NCI-H2196 (cell line): ENCODE data around the gene HPX.
"Not testable (repeated sequence)": the region's sequence is repeated elsewhere in the genome, so short reads cannot be mapped to it uniquely, and the experiment has no call there.

Experiments used
- DNase-seq: peaks from one replicate; lab custom pipeline; 2025; ENCODE audit not compliant: unreplicated experiment; lab: John Stamatoyannopoulos, UW

HPX gene

GRCh38 chr11:6393989-6394670 is 46.7 kb downstream of the HPX start:
- no peak for DNase-seq

- DNase-seq: not testable (repeated sequence)
These were observed 48.5 kb downstream of the HPX start for GRCh38 chr11:6392251-6392650.

DNA sequence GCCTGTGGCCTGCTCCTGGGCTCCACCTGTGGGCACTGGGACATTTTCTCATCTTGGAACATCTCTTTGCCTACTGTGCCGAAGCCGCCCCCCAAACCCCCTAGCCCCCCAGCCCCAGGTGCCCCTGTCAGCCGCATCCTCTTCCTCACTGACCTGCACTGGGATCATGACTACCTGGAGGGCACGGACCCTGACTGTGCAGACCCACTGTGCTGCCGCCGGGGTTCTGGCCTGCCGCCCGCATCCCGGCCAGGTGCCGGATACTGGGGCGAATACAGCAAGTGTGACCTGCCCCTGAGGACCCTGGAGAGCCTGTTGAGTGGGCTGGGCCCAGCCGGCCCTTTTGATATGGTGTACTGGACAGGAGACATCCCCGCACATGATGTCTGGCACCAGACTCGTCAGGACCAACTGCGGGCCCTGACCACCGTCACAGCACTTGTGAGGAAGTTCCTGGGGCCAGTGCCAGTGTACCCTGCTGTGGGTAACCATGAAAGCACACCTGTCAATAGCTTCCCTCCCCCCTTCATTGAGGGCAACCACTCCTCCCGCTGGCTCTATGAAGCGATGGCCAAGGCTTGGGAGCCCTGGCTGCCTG is 49.2 kb downstream of the HPX start:
- no peak for DNase-seq

DNA sequence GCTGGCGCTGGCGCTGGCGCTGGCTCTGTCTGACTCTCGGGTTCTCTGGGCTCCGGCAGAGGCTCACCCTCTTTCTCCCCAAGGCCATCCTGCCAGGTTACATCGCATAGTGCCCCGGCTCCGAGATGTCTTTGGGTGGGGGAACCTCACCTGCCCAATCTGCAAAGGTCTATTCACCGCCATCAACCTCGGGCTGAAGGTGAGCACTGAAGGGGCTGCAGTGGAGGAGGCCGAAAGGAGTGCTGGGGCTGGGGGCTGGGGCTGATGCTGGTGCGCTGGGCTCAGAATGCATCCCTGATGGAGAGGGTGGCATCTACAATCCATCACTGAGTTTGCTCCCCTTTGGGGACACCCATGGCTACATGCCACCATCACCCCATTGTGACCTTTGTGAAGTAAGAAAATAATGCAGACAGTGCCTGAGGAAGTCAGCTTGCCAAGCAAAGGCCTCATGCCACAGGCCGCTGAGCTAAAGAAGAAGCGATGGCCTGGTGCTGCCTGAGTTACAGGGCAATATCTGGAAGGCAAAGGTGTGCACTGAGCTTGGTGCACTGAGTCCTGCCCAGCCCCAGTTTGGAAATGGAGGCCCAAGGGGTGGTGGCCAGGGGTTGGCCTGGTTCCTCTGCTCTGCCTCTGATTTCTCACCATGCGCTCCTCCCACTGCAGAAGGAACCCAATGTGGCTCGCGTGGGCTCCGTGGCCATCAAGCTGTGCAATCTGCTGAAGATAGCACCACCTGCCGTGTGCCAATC is 49.9 kb downstream of the HPX start:
- DNase-seq: no peak

GRCh38 chr11:6389905-6390717 is 50.7 kb downstream of the HPX start, which contains the start of gene SMPD1:
SMPD1 (plus strand) TSS chr11:6390474; CDS start chr11:6390599, 125 bp downstream.
- peak; percentile 92 for DNase-seq

DNA sequence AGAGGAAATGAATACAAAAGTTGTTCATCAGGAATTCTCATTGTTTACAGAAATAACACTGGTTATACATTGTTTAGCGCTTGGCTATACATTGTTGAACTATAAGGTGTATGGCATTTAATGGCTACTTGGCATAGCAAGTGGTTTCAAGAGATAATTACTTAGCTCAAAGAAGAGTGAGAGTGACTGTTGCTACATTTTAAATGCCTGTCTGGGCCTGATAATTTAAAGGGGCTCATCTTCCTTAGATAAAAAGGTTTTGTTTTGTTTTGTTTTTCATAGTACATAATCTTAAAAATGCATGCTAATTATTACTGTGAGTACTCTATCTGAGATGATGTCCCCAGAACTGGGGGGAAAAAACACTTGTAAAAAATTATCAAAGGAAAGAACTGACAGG is 52.0 kb downstream of the HPX start:
- DNase-seq: no peak

GRCh38 chr11:6387811-6388599 is 52.8 kb downstream of the HPX start:
- no peak for DNase-seq

GRCh38 chr11:6385046-6385777 is 55.6 kb downstream of the HPX start:
- DNase-seq: no peak
